Activated CD4-positive, alpha-beta T cell treated with anti-CD3 and anti-CD28 coated beads, Interleukin-10, Interleukin-2, amounts not matched to agents 100 ng/mL and 50 ng/mL, durations not matched to agents 16 hours and 8 hours (primary cell): ENCODE data around the gene NOC2L.
"Not testable (repeated sequence)": the region's sequence is repeated elsewhere in the genome, so short reads cannot be mapped to it uniquely, and the experiment has no call there.

Experiments used
- DNase-seq: peaks from one replicate; pipeline ENCODE4 v3.0.0-alpha.2; 2020

NOC2L gene

GRCh38 chr1:993379-993995 is 34.4 kb upstream of the NOC2L start:
- DNase-seq, result no peak

DNA sequence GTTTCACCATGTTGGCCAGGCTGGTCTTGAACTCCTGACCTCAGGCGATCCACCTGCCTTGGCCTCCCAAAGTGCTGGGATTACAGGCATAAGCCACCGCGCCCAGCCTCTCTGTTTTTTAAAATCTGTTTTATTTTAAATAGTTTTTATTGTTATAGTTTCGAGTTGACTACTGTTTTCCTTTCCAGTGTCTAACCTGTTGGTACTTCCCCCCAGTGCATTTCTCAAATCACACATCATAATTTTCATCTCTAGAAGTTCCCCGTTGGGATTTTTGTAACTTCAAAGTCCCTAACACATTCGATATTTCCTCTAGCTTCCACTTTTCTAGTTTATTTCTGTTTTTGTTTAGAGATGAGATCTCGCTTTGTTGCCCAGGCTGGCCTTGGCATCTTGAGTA is 33.3 kb upstream of the NOC2L start:
- peak; percentile 58 for DNase-seq

DNA sequence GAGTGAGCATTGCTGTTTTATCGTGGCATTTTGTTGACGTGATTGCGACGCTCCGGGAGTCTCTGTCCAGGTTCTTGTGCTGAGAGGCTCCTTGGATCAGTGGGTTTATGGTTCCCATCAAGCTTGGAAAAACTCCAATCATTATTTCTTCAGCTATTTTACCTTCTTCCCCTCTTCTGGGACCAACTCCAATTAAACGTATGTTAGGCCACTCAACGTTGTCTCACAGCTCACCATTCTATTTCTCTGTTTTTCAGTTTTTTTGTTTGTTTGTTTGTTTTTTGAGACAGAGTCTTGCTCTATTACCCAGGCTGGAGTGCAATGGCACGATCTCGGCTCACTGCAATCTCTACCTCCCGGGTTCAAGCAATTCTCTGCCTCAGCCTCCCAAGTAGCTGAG is 32.8 kb upstream of the NOC2L start:
- DNase-seq, result no peak

GRCh38 chr1:991275-991674 is 32.2 kb upstream of the NOC2L start:
- DNase-seq, result not testable (repeated sequence)

- DNase-seq, result not testable (repeated sequence)
Observed at GRCh38 chr1:988061-988460, 29.0 kb upstream of the NOC2L start.

DNA sequence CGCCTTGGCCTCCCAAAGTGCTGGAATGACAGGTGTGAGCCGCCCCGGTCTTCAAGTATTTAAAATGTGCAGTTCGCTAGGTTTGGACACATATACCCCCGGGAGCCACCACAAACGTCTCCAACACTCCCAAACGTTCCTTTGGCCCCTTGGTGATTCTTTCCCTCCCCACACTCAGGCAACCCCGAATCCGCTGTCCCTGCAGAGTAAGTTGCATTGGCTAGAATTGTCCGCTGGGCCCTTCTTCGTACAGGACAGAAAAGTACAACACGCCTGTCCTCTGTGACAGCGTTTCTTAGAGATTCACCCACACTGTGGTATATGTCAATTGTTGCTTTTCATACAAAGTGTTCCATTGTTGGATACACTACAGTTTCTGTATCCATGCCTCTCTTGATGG is 26.1 kb upstream of the NOC2L start:
- DNase-seq, result no peak

GRCh38 chr1:984476-984814 is 25.4 kb upstream of the NOC2L start:
- DNase-seq, result no peak

DNA sequence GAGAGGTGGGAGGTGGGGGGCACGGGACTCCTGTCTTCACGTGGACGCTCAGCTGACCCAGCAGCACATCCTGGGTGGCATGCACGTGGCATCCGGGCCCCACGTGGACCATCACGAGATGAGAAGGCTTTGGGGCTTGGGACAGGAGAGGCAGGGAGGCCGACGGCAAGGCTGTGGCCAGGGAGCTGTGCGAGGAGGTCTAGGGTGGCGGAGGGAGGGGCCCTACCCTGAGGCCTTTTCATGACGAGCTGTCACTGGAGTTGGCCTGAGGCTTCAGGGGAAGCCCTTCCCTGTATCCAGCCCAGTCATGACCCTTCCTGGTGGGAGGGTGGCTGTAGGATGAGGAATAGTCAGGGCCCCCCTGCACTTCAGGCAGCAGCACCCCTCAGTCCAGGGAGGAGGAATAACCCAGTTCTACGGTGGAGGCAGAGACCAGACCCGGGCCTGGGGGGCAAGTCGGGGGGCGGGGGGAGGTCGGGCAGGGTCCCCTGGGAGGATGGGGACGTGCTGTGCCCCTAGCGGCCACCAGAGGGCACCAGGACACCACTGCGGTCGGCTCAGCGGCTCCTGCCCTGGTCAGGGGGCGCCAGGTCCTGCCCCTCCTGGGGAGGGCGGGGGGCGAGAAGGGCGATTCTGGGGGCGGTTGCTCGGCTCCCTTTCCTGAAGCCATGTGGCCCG is 24.9 kb upstream of the NOC2L start:
- DNase-seq, result peak; percentile 59

GRCh38 chr1:982765-983436 is 23.8 kb upstream of the NOC2L start:
- no peak for DNase-seq

- no peak for DNase-seq
Observed at GRCh38 chr1:981955-982558, 23.0 kb upstream of the NOC2L start, which contains the start of gene PERM1. PERM1 (minus strand) TSS chr1:982093; CDS start chr1:981029, 1,064 bp downstream.

- DNase-seq, result no peak
Observed at GRCh38 chr1:981491-981954, 22.5 kb upstream of the NOC2L start.

GRCh38 chr1:980602-981395 is 21.7 kb upstream of the NOC2L start:
- no peak for DNase-seq

GRCh38 chr1:980137-980571 is 21.1 kb upstream of the NOC2L start:
- no peak for DNase-seq

- no peak for DNase-seq
Observed at GRCh38 chr1:979744-980072, 20.7 kb upstream of the NOC2L start.

DNA sequence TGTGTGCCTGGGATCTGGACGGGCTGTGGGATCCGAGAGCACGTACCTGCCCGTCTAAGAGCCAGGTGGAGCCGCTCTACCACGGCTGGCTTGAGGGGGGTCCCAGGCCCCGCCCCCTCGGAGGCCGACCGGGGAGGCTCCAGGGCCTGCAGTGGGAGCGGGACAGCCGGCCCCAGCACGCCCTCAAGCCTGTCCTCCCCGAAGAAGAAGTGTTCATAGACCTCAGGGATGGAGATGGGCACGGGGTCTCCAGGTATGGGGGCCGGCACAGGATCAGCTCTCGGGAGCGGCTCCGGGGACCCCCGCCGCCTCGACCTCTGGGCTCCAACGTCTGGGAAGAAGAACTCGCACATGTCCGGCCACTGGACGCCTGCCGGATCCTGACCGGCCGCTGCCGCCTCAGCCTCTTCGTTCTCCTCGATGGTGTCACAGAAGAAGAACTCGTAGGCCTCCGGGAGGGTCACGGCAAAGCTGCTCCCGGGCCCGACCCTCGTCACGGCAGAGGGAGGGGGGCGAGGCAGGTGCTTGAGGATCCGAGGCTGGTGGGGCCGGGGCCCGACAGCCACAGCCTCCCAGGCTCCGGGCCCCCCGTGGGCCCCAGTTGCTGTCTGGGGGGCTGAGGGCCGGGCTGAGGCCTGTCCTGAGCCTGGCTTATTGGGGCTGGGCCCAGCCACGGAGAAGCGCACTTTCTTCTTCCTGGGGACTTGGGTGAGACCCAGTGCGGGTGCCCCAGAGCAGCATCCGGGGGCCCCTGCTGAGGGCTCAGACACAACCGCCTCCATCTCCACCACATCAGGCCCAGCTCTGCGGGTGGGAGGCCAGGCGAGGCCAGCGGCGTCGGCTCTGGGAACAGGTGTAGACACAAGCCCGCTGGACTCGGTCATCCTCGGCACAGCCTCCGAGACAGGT is 20.0 kb upstream of the NOC2L start:
- DNase-seq, result no peak

DNA sequence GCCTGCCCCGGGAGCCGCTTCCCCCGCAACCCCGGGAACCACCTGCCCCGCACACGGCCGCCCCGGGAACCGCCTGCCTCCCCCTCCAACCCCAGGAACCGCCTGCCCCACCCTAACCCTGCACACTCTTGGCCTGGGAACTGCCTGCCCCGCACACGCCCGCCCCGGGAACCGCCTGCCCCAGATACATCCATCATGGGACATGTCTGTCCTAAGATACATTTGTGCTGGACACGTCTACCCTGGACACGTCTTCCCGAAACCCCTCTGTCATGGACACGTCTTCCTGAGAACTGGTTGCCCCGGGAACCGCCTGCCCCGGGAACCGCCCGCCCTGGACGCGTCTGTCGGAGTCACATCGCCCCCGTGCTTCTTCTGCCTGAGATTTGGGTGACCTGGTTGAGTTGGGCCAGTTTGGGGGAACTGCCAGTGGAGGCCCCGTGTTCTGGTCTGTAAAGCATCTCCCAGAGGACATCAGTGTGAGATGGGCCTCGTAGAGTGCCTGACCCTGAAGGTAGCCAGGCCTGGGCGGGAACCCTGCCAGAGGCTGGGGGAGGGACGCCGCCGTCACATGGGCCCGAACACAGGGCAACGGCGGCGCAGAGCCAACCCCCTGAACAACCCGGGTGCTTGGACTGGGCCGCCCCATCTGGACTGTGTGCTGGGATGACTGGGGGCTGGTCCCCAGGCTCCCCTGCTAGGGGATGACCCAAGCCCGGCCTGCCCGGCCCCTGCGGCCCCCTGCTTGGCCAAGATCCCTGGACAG is 19.2 kb upstream of the NOC2L start:
- no peak for DNase-seq

- not testable (repeated sequence) for DNase-seq
Observed at GRCh38 chr1:976791-977190, 17.7 kb upstream of the NOC2L start.

GRCh38 chr1:975896-976683 is 17.0 kb upstream of the NOC2L start:
- DNase-seq, result peak; percentile 59

DNA sequence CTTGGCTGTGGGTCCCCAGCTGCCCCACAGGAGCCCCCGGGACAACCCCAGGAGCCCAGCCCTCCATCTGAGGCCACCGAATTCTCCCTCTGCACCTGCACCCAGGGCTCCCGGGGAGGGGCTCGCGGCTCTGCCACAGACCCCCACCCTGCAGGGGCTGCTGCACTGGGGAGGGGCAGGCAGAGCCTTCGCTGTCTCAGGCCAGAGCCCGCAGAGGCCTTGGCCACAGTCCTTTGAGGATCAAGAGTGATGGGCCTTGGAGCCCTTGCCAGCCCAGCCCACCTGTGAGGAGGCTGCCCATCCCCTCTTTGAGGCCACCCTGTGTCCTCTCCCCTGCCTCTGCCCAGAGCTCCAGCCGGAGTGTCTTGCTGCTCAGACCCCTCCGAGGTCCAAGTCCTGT is 16.3 kb upstream of the NOC2L start:
- DNase-seq, result no peak

GRCh38 chr1:974687-975328 is 15.8 kb upstream of the NOC2L start:
- DNase-seq, result no peak
